Stimulated activated CD4-positive, alpha-beta T cell treated with anti-CD3 and anti-CD28 coated beads, Interleukin-2, amount 100 ng/mL, for 4 hours (primary cell): ENCODE measurements around the gene CD19.
"Not testable (repeated sequence)": the region's sequence is repeated elsewhere in the genome, so short reads cannot be mapped to it uniquely, and the experiment has no call there.

ENCODE experiments used
- DNase-seq: peaks from one replicate; pipeline ENCODE4 v3.0.0-alpha.2; 2020; ENCODE audit warnings: low read depth

The CD19 gene

GRCh38 chr16:28931801-28932225 lies at the start of gene CD19:
Gene CD19 (plus strand): TSS chr16:28931971. CDS start chr16:28932001, 30 bp downstream.
- DNase-seq, result no peak

- DNase-seq, result no peak
Measured at GRCh38 chr16:28882551-28883160, 49.1 kb upstream of the CD19 start.

GRCh38 chr16:28883221-28883996 lies 48.4 kb upstream of the CD19 start:
- no peak for DNase-seq

- DNase-seq, result no peak
Measured at GRCh38 chr16:28884045-28884444, 47.7 kb upstream of the CD19 start.

- no peak for DNase-seq
Measured at GRCh38 chr16:28886945-28887344, 44.8 kb upstream of the CD19 start.

- not testable (repeated sequence) for DNase-seq
Measured at GRCh38 chr16:28890355-28890754, 41.4 kb upstream of the CD19 start.

GRCh38 chr16:28891964-28892890 lies 39.5 kb upstream of the CD19 start:
- no peak for DNase-seq

- DNase-seq, result no peak
Measured at GRCh38 chr16:28893291-28893690, 38.5 kb upstream of the CD19 start.

GRCh38 chr16:28895609-28896008 lies 36.2 kb upstream of the CD19 start:
- no peak for DNase-seq

GRCh38 chr16:28897826-28898225 lies 33.9 kb upstream of the CD19 start:
- no peak for DNase-seq

- DNase-seq, result no peak
Measured at GRCh38 chr16:28898266-28898665, 33.5 kb upstream of the CD19 start.

GRCh38 chr16:28898942-28899341 lies 32.8 kb upstream of the CD19 start:
- no peak for DNase-seq

- no peak for DNase-seq
Measured at GRCh38 chr16:28899882-28900590, 31.7 kb upstream of the CD19 start.

- no peak for DNase-seq
Measured at GRCh38 chr16:28900601-28901000, 31.2 kb upstream of the CD19 start.

- no peak for DNase-seq
Measured at GRCh38 chr16:28901862-28902261, 29.9 kb upstream of the CD19 start.

- no peak for DNase-seq
Measured at GRCh38 chr16:28902909-28903308, 28.9 kb upstream of the CD19 start.

GRCh38 chr16:28903344-28904042 lies 28.3 kb upstream of the CD19 start:
- DNase-seq, result no peak

GRCh38 chr16:28904363-28904762 lies 27.4 kb upstream of the CD19 start:
- DNase-seq, result no peak

GRCh38 chr16:28904828-28905227 lies 26.9 kb upstream of the CD19 start:
- DNase-seq, result no peak

GRCh38 chr16:28905229-28905754 lies 26.5 kb upstream of the CD19 start:
- DNase-seq, result no peak

GRCh38 chr16:28905800-28906372 lies 25.9 kb upstream of the CD19 start:
- no peak for DNase-seq
